ENCODE data around the gene PRSS48. TPM values are rescaled to one million over a fixed set of nuclear protein-coding genes. Genes with fewer than 3 reads are reported as not detected.

PRSS48 gene
- total and polyA plus RNA-seq, 2 of the 4 experiments (the other 2 are of a cell fraction): not detected

- Histone ChIP-seq H2AK9ac (replicated peaks; ENCODE audit: low read depth, low read length, poor library complexity) (no peak overlapping the region), H4K5ac (ENCODE audit: low read depth, low read length) (no peak overlapping the region), H2BK15ac (ENCODE audit: low read depth, low read length) (no peak overlapping the region), H3K36me3 (ENCODE audit: control insufficient read depth, insufficient read depth, low read length) (no peaks in the 10 kb centered on the region), H4K20me1 (ENCODE audit: insufficient read depth, low read length) (no peaks in the 10 kb centered on the region), H3K27me3 (ENCODE audit: control insufficient read depth, insufficient read depth, low read length) (no peaks in the 10 kb centered on the region), H3K23ac (ENCODE audit: low read depth, low read length) (no peak overlapping the region), H3K56ac (ENCODE audit: extremely low read depth, insufficient read depth, low read length) (no peak overlapping the region), H3K4me2 (ENCODE audit: low read depth, low read length) (no peak overlapping the region), H2BK5ac (ENCODE audit: low read depth, low read length, poor library complexity, severe bottlenecking) (no peak overlapping the region), H2AK5ac (ENCODE audit: low read depth, low read length) (no peak overlapping the region), H3K9me3 (ENCODE audit: control insufficient read depth, insufficient read depth, low read length) (no peaks in the 10 kb centered on the region), H2BK120ac (ENCODE audit: low read depth, low read length) (no peak overlapping the region), H4K91ac (ENCODE audit: insufficient read depth, low read depth, low read length) (no peak overlapping the region), H3K14ac (replicated peaks; ENCODE audit: low read depth, low read length) (no peak overlapping the region), H3K9me1 (ENCODE audit: insufficient read depth, low read length) (no peaks in the 10 kb centered on the region), H3K4ac (ENCODE audit: low read depth, low read length) (no peak overlapping the region), H3K4me3 (ENCODE audit: insufficient read depth, low read depth, low read length) (no peak overlapping the region), H3K9ac (ENCODE audit: low read depth, low read length) (no peak overlapping the region), H3K79me1 (ENCODE audit: low read depth in 1 of 2, low read length in 2 of 2) (no peaks in the 10 kb centered on the region; a peak in 1 of 4 replicates), H4K8ac (ENCODE audit: low read depth in 2 of 2, low read length in 2 of 2) (no peak overlapping the region), H3K27ac (ENCODE audit: insufficient read depth, low read length) (no peak overlapping the region), H3K4me1 (ENCODE audit: control insufficient read depth, insufficient read depth, low read length) (no peaks in the 10 kb centered on the region), H2BK20ac (ENCODE audit: low read depth, low read length) (no peak overlapping the region), H2AFZ (replicated peaks; ENCODE audit: low read length, poor library complexity) (no peak overlapping the region), H3K18ac (ENCODE audit: low read depth, low read length) (no peak overlapping the region)
- ChIA-PET POLR2A (ENCODE audit: unreplicated experiment) (no interaction called here), CTCF (no interaction called here)
- in situ Hi-C loops (cut with MboI; ENCODE audit: low sequenced_read_pairs) (no loop called here), dilution Hi-C loops (cut with HindIII; ENCODE audit: low sequenced_read_pairs, unreplicated experiment) (no loop called here), intact Hi-C loops (cut with micrococcal nuclease) (no loop called here)
- no TSS peak for BruUV-seq (replicated peaks)
- no peak for DNase-seq
- no peak for ATAC-seq (ENCODE audit: low read depth)
- no CpG with 5 or more reads among the region's 2 CpGs for WGBS, 2 experiments (ENCODE audit: extremely low coverage in 2 of 2, insufficient read length in 1 of 2)
- no peak for TF ChIP-seq POLR2A (IDR thresholded peaks at IDR 0.05; ENCODE audit: low read depth, low read length)
- no peak for TF ChIP-seq RAD21 (IDR thresholded peaks at IDR 0.05; ENCODE audit: low read length)
- no peak for TF ChIP-seq CTCF (conservative IDR thresholded peaks at IDR 0.05; ENCODE audit: low read depth, low read length)
- TF ChIP-seq RFX5 (IDR thresholded peaks at IDR 0.05; ENCODE audit: low read depth, low read length): no peak
- TF ChIP-seq NFE2L2 (IDR thresholded peaks at IDR 0.05; ENCODE audit: low read depth, low read length): no peak
- TF ChIP-seq MAZ (IDR thresholded peaks at IDR 0.05; ENCODE audit: borderline replicate concordance, low read depth, low read length): no peak
- TF ChIP-seq BHLHE40 (IDR thresholded peaks at IDR 0.05; ENCODE audit: low read depth, low read length): no peak
- no peak for TF ChIP-seq ELK1 (IDR thresholded peaks at IDR 0.05; ENCODE audit: borderline replicate concordance, low read depth, low read length)
- TF ChIP-seq RCOR1 (IDR thresholded peaks at IDR 0.05; ENCODE audit: insufficient replicate concordance, low read length): no peak
- no peak for TF ChIP-seq MAFK (IDR thresholded peaks at IDR 0.05; ENCODE audit: low read depth, low read length)
- TF ChIP-seq CHD1 (IDR thresholded peaks at IDR 0.05; ENCODE audit: low read depth, low read length): no peak
- TF ChIP-seq MXI1 (IDR thresholded peaks at IDR 0.05; ENCODE audit: borderline replicate concordance, low read depth, low read length): no peak
Measured at GRCh38 chr4:151248519-151248918, 28.4 kb upstream of the PRSS48 start.

Measured in IMR-90 (cell line).